GM21528 (cell line): ENCODE measurements around the gene COL6A6.
"Not testable (repeated sequence)": the region's sequence is repeated elsewhere in the genome, so short reads cannot be mapped to it uniquely, and the experiment has no call there.

Experiments
- ATAC-seq: cut with Tn5 transposase; IDR thresholded peaks from one replicate; pipeline ENCODE4 v1.9.1; 2021; ENCODE audit warnings: mild to moderate bottlenecking, moderate library complexity; ENCODE audit not compliant: unreplicated experiment, low FRiP score

Gene COL6A6

DNA sequence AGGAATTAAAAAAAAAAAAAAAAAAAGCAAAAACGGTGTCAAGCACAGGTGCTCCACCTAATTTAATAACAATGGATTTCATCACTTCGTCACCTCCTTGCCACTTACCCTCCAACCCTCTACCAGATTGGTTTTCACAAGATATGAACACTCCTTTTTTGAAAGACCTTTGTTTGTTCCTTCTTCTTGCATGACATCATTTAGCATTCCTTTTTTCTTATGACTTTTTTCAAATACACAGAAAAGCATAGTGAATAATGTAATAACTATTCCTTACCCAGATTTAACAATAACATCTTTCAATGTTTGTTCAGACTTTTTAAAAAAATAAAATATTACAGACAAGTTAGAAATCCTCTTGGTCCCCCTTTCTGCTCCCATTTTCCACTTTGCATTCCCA lies 16.3 kb downstream of the COL6A6 start:
- ATAC-seq = no peak

- no peak for ATAC-seq
Observed at GRCh38 chr3:130537673-130538304, 20.8 kb downstream of the COL6A6 start.

GRCh38 chr3:130539005-130539404 lies 22.0 kb downstream of the COL6A6 start:
- ATAC-seq = no peak

DNA sequence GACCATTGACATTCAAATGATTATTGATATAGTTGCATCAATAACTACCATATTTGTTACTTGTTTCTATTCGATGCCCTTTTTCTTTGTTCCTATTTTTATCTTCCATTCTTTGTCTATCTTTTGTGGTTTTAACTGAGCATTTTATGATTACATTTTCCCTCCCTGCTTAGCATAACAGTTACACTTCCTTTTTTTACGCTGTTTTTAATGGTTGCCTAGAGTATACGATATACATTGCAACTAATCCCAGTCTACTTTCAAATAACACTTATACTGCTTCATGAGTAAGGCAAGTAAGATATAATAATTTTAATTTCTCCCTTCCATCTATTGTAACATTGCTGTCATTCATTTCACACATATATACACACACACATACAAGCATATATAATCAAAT lies 26.3 kb downstream of the COL6A6 start:
- no peak for ATAC-seq

- ATAC-seq = no peak
Observed at GRCh38 chr3:130546920-130547679, 30.1 kb downstream of the COL6A6 start.

DNA sequence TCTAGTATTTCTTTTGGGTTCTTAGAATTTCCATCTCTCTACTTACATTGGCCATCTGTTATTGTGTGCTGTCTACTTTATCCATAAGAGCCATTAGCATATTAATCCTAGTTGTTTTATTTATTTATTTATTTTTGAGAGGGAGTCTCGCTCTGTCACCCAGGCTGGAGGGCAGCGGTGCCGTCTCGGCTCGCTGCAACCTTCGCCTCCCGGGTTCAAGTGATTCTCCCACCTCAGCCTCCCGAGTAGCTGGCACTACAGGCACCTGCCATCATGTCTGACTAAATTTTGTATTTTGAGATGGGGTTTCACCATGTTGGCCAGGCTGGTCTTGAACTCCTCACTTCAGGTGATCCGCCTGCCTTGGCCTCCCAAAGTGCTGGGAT lies 30.7 kb downstream of the COL6A6 start:
- ATAC-seq = not testable (repeated sequence)

DNA sequence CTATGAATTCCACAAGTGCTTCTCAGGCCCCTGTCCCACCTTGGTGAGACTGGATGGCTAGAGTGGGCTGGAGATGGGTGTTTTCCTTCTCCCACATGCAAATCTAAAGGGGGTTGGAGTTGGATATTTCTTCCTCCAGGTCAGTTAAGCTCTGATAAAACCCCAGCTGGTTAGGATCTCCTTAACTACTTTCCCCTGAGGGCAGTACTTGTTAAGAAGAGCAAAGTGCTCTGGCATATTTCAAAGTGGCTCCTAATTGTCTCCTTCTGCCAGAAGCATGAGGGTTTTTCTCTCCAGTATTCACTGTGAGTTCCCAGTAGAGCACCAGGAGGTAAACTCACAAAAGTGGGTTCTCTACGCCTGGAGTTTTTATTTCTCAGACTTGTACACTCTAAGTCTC lies 31.4 kb downstream of the COL6A6 start:
- ATAC-seq = no peak

GRCh38 chr3:130557336-130558035 lies 40.5 kb downstream of the COL6A6 start:
- ATAC-seq = no peak

DNA sequence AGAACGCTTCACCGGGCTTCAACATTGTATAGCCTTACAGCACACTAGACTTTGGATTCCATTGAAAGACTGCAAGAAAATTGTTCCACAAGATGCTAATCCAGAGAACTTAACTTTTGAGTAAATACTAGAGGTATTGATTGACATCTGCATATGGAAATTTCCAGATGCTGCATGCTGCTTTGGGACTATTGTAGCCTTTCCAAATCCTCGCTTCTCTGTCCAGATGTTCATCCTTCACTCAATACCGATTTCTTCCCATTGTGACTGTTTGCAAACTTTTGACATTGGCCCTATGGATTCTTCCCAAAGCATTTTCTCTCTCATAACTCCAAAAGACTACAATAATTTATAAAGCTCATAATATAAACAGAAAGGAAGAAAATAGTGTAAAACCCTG lies 41.4 kb downstream of the COL6A6 start:
- ATAC-seq = no peak

DNA sequence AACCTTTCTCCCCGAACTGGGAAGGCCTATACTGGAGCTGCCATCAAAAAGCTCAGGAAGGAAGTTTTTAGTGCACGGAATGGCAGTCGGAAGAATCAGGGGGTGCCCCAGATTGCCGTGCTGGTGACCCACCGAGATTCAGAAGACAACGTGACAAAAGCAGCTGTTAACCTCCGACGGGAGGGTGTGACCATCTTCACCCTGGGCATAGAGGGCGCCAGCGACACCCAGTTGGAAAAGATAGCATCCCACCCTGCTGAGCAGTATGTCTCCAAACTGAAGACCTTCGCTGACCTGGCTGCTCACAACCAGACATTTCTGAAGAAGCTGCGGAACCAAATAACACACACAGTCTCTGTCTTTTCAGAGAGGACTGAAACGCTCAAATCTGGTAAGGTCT lies 48.2 kb downstream of the COL6A6 start:
- ATAC-seq = no peak
